Smooth muscle cell (in vitro differentiated cells): Measurements from ENCODE around the gene LKAAEAR1. TPM values are rescaled to one million over a fixed set of nuclear protein-coding genes. Genes with fewer than 3 reads are reported as not detected.

Experiments
- DNase-seq: peaks from one replicate; lab custom pipeline; 2025; ENCODE audit not compliant: unreplicated experiment; lab: John Stamatoyannopoulos, UW
- H2AFZ ChIP-seq: fragments of 200-600 bp; sonication (generic); 2 replicates; pipeline ENCODE4 v1.6.0; 2016; ENCODE audit warnings: antibody characterized with exemption, low read depth, mild to moderate bottlenecking
- H3F3A ChIP-seq: fragments of 200-600 bp; sonication (generic); 2 replicates; pipeline ENCODE4 v1.6.0; 2017; ENCODE audit warnings: antibody characterized with exemption, low read depth
- H3K27ac ChIP-seq: fragments of 200-600 bp; sonication (generic); 2 replicates; pipeline ENCODE4 v1.5.1; 2016; ENCODE audit warnings: low read depth, mild to moderate bottlenecking
- H3K27me3 ChIP-seq: fragments of 200-600 bp; sonication (generic); 2 replicates; pipeline ENCODE4 v1.6.1; 2016; ENCODE audit warnings: low read depth, mild to moderate bottlenecking
- H3K36me3 ChIP-seq: fragments of 200-600 bp; sonication (generic); 2 replicates; pipeline ENCODE4 v1.5.1; 2016; ENCODE audit warnings: low read depth
- H3K4me1 ChIP-seq: fragments of 200-600 bp; sonication (generic); 2 replicates; pipeline ENCODE4 v1.5.1; 2016; ENCODE audit warnings: low read depth
- H3K4me2 ChIP-seq: fragments of 200-600 bp; sonication (generic); 2 replicates; pipeline ENCODE4 v1.6.0; 2016; ENCODE audit warnings: mild to moderate bottlenecking
- H3K4me3 ChIP-seq: fragments of 200-600 bp; sonication (generic); 2 replicates; pipeline ENCODE4 v1.5.1; 2016; ENCODE audit warnings: mild to moderate bottlenecking
- H3K79me2 ChIP-seq: fragments of 200-600 bp; sonication (generic); 2 replicates; pipeline ENCODE4 v1.6.0; 2016; ENCODE audit warnings: low read depth, mild to moderate bottlenecking
- H3K9ac ChIP-seq: fragments of 200-600 bp; sonication (generic); 2 replicates; pipeline ENCODE4 v1.6.0; 2016; ENCODE audit warnings: low read depth
- H3K9me3 ChIP-seq: fragments of 200-600 bp; sonication (generic); replicated peaks from 2 replicates; pipeline ENCODE4 v1.5.1; 2016; ENCODE audit warnings: low read depth
- H4K20me1 ChIP-seq: fragments of 200-600 bp; sonication (generic); 2 replicates; pipeline ENCODE4 v1.6.0; 2016; ENCODE audit warnings: low read depth
- CTCF ChIP-seq: fragments of 200-600 bp; sonication (generic); IDR thresholded peaks from 2 replicates; pipeline ENCODE4 v1.5.1; 2017; ENCODE audit warnings: borderline replicate concordance, mild to moderate bottlenecking, antibody characterized with exemption; ENCODE audit not compliant: insufficient read depth, poor library complexity, severe bottlenecking
- WGBS: methylation state at CpG from one replicate; pipeline ENCODE4 v1.1.7; 2016; ENCODE audit warnings: low lambda C conversion rate; 5-methylcytosine and 5-hydroxymethylcytosine counted together
- polyA plus RNA-seq: library from polyadenylated mRNA; unstranded; fragments of >200 nt; fragmentation: Nextera tagmentation; extraction: Ambion mirVana; gene quantifications from 2 replicates; pipeline ENCODE4 v1.2.1, GENCODE V29; 2016
- total RNA-seq: library from RNA; depleted of rRNA; stranded (reverse); fragments of >200 nt; gene quantifications from 2 replicates; pipeline ENCODE4 v1.2.3, GENCODE V29; 2014

The LKAAEAR1 gene
- total and polyA plus RNA-seq, 2 experiments from 2014 or later = 0.79 TPM; not detected in 1

GRCh38 chr20:64050261-64051032 lies 33.8 kb downstream of the LKAAEAR1 start:
- Histone ChIP-seq H3K9ac (no peak overlapping the region), H2AFZ (no peak overlapping the region), H3K4me2 (peak overlapping the region; percentile 84), H3K4me1 (peaks cover 4% of the 10 kb centered on the region), H3K27me3 (peaks cover 9% of the 10 kb centered on the region), H4K20me1 (peaks cover 6% of the 10 kb centered on the region), H3K36me3 (no peaks in the 10 kb centered on the region), H3K9me3 (no peaks in the 10 kb centered on the region), H3K27ac (no peak overlapping the region), H3K79me2 (no peaks in the 10 kb centered on the region), H3F3A (peaks cover 6% of the 10 kb centered on the region), H3K4me3 (no peak overlapping the region)
- 87% methylated on average over 22 of the region's 23 CpGs for WGBS
- DNase-seq = no peak
- no peak for TF ChIP-seq CTCF

- H3K27me3 ChIP-seq = peaks cover 9% of the 10 kb centered on the region
Measured at GRCh38 chr20:64049878-64050260, 34.3 kb downstream of the LKAAEAR1 start.

GRCh38 chr20:64049060-64049877 lies 34.9 kb downstream of the LKAAEAR1 start, which contains the start of gene SOX18:
Gene SOX18 (minus strand): TSS chr20:64049639. CDS start chr20:64049516, 123 bp downstream.
- H3K79me2 ChIP-seq = no peaks in the 10 kb centered on the region
- peaks cover 4% of the 10 kb centered on the region for H3K4me1 ChIP-seq
- peaks cover 9% of the 10 kb centered on the region for H3K27me3 ChIP-seq
- no peaks in the 10 kb centered on the region for H3K36me3 ChIP-seq
- H4K20me1 ChIP-seq = peaks cover 6% of the 10 kb centered on the region
- no peaks in the 10 kb centered on the region for H3K9me3 ChIP-seq
- no peak for TF ChIP-seq CTCF
- no peak within 1 kb of the TSS for H2AFZ ChIP-seq
- no peak within 1 kb of the TSS for H3K27ac ChIP-seq
- no peaks in the 10 kb centered on the region for H3F3A ChIP-seq
- peak within 1 kb of the TSS; percentile 46 for H3K4me3 ChIP-seq
- WGBS = 2% methylated on average over 28 of the region's 111 CpGs
- no peak within 1 kb of the TSS for H3K9ac ChIP-seq
- peak within 1 kb of the TSS; percentile 84 for H3K4me2 ChIP-seq
- DNase-seq = peak; percentile 56

More at GRCh38 chr20:64049878-64050260, 34.3 kb downstream of the LKAAEAR1 start:
- TF ChIP-seq CTCF = no peak
- H3K4me3 ChIP-seq = peak overlapping the region; percentile 46
- H3K27ac ChIP-seq = no peak overlapping the region
- H3K36me3 ChIP-seq = no peaks in the 10 kb centered on the region
- peak; percentile 56 for DNase-seq
- H4K20me1 ChIP-seq = peaks cover 6% of the 10 kb centered on the region
- WGBS = 31% methylated on average over 14 of the region's 16 CpGs
- peak overlapping the region; percentile 84 for H3K4me2 ChIP-seq
- H3K9ac ChIP-seq = no peak overlapping the region
- H3K9me3 ChIP-seq = no peaks in the 10 kb centered on the region
- peaks cover 4% of the 10 kb centered on the region for H3K4me1 ChIP-seq
- no peaks in the 10 kb centered on the region for H3K79me2 ChIP-seq
- H2AFZ ChIP-seq = no peak overlapping the region
- H3F3A ChIP-seq = peaks cover under 1% of the 10 kb centered on the region
